GM19468 (cell line): ENCODE measurements around the gene NDFIP1.
"Not testable (repeated sequence)": the region's sequence is repeated elsewhere in the genome, so short reads cannot be mapped to it uniquely, and the experiment has no call there.

Source experiments
- ATAC-seq: cut with Tn5 transposase; IDR thresholded peaks from one replicate; pipeline ENCODE4 v1.9.1; 2021; ENCODE audit warnings: mild to moderate bottlenecking, moderate library complexity, moderate number of reproducible peaks; ENCODE audit not compliant: unreplicated experiment; ENCODE audit errors: extremely low read depth

Gene NDFIP1

DNA sequence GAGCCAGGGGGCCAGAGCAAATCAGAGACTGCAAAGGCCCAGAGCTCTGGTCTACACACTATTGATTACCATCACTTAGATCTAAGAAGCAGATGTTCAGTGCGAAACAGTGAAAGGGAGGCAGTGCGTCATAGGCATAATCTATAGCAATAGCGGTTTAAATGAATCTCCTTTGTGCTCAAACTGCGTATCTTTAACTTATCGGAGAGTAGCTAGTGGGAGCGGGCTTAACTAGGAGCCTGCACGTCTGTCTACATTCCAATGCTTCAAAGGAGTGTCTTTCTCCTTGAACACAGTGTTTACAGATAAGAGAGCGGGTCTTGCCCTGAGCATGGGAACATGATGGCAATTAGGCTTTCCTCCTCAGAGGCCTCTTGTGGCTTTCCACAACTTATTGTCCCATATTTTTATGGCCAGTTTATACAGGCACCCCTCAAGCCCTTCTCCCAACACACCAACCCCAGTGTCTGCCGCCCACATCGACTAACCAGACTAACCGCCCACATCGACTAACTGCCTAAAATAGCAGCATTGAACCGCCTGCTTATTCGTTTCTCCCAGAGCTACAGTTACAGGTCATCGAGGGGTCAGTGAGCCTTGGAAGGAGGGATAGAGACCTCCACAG, 19.6 kb upstream of the NDFIP1 start:
- ATAC-seq: not testable (repeated sequence)

DNA sequence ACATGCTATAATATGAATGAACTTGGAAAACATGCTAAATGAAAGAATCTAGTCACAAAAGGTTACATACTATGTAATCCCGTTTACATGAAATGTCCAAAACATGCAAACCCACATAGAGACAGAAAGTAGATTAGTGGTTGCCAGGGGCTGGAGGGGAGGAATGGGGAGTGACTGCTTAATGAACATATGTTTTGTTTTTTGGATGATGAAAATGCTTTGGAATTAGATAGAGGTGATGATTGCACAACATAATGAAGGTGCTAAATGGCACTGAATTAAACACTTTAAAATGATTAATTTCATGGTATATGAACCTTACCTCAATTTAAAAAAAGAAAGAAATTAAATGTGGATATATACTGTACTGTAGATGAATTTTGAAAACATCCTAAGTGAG, 17.6 kb upstream of the NDFIP1 start:
- ATAC-seq: no peak

DNA sequence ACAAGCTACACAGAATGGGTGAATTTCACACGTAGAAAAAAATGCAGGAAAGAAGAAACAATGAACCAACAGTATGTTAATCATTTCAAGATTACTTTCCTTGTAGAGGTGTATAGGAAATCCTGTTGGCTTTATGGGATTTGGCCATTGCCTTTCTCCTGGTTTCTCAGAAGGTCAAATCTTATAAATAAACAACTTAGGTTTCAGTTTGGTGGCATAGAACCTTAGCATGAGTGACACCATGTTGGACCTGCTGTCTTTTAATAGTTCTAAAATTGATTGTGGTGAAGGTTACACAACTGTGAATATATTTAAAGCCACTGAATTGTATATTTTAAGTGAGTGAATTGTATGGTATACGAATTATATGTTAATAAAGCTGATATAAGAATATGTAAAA, 16.7 kb upstream of the NDFIP1 start:
- no peak for ATAC-seq

DNA sequence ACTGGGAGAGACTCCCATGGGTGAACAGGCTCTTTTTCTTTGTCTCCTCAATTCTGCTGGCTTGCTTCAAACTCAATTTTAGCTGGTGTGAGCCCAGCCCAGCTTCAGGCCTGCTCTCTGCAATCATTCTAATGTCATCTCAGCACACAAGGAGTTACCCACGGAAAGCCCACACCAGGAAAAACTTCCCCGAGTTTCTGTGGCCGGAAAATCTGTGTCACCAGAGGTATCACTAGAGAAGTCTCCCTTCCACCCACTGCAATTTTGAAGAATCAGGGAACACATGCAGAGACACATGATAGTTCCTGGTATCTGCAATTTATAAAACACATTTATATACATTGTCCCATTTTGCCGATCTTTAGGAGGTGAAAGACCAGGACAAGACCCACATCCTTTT, 13.5 kb upstream of the NDFIP1 start:
- ATAC-seq: no peak

DNA sequence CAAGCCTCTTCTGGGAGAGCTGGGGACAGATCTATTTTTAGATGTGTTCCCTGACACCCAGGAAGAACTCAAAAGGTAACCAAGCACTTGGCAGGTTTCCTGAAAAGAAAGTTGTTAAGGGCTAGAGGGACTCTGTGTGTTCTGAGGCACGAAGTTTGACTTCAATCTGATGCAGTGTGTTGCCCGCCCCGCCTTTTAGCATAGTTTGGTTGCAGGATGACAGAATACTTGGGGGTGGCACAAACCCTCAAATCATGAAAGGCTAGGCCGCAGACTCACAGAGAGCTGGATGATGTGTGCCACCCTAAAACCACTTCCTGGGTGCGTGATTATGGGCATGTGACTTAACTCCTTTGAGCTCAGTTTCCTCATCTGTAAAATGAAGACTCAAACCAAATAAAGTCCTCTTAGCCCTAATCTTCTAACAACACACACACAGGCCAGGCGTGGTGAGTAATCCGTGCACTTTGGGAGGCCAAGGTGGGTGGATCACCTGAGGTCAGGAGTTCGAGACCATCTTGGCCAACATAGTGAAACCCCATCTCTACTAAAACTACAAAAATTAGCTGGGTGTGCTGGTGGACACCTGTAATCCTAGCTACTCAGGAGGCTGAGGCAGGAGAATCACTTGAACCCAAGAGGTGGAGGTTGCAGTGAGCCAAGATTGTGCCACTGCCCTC, 12.8 kb upstream of the NDFIP1 start:
- no peak for ATAC-seq

DNA sequence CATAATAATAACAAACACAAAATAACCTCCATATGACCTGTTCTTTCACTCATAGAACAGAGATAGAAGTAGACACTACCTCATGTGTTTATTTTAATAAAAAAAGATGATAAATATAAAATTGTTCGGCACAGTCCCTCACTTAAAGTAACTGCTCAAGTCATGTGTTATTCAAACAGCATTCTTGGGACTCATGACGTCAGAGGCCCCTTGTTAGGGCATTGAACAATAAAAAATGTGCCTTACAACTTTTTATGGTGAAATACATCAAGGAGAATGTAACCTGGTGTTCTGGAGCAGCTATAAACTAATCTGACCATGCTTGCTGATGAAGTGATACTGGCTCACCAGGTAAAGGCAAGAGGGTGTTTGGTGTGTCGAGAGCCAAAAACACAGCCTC, 12.2 kb upstream of the NDFIP1 start:
- ATAC-seq: no peak

DNA sequence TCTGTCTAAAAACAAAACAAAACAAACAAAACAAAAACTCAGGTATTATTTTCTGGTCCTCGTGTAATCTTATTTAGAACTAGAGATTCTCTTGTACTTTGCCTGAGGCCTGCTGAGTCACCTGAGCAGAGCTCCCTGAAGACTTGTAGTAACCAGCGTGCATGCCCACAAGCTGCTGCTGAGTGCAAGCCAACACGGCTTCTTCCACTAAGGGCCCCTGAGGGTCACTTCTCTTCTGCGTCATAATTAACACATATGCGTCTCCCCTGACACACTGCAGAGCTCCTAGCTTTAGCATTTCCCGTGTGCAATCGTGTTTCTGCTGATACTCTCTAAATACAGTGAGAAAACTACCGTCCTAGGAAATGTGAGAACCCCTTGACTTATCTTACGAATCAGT, 10.9 kb upstream of the NDFIP1 start:
- ATAC-seq: no peak

DNA sequence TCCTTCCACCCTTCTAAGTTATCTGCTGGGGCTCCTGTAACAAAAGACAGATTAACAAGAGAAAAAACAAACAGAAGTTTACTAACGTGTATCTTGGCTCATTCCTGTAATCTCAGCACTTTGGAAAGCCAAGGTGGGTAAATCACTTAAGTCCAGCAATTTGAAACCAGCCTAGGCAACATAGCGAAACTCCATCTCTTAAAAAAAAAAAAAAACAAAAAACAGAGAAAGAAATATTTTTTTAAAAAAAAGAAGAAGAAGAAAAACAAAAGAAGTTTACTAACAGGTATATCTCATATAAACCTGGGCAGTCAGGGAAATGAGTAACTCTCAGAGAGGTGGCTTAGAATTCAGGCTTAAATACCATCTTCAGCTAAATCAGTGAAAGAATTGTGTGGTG, 10.3 kb upstream of the NDFIP1 start:
- no peak for ATAC-seq

DNA sequence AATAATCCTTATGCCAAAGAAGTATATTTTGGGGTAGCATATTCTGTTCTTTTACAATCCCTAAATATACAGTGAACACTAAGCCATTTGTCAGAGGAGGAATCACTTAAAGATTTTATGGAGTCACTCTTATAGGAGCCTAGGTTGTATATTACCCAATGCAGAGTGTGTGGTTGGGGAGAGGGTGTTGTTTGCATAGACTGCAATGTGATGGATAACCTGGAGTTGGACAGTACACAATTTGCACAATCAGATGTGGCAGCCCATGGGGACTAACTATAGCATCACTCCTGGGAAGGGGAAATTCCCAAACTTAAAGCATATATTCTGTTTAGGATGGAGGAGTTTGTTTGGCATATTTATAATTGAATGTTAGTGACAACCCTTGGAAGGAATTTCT, 9.6 kb upstream of the NDFIP1 start:
- ATAC-seq: no peak

DNA sequence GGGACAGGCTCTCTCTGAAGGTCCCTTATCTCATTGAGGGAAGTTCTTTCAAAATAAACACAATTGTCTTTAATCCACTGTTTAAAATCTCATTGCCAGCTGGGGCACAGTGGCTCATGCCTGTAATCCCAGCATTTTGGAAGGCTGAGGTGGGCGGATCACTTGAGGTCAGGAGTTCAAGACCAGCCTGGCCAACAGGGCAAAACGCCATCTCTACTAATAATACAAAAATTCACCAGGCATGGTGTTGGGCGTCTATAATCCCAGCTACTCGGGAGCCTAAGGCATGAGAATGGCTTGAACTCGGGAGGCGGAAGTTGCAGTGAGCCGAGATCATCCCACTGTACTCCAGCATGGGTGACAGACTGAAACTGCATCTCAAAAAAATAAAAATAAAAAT, 8.3 kb upstream of the NDFIP1 start:
- ATAC-seq: no peak

DNA sequence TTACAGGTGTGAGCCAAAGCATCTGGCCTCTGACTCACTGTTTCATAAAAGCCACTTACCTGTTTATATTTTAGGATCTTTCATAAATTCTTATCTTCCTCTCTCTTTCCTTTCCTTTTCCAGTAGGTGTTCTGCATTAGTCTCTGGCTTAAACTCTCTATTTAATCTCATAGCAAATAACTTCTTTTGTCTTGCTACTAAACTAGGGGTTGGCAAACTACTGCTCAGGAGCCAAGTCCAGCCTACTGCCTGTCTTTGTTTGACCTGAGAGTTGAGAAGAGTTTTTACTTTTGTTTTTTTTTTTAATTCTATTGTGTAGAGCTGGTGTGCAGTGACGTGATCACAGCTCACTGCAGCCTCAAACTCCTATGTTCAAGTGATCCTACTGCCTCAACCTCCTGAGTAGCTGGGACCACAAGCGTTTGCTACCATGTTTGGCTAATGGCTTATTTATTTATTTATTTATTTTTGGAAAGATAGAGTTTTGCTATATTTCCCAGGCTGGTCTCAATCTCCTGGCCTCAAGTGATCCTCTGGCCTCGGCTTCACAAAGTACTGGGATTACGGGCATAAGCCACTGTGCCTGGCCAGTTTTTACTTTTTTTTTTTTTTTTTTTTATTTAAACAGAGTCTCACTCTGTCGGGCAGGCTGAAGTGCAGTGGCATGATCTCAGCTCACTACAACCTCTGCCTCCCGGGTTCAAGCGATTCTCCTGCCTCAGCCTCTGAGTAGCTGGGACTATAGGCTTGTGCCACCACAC, 5.4 kb upstream of the NDFIP1 start:
- no peak for ATAC-seq

DNA sequence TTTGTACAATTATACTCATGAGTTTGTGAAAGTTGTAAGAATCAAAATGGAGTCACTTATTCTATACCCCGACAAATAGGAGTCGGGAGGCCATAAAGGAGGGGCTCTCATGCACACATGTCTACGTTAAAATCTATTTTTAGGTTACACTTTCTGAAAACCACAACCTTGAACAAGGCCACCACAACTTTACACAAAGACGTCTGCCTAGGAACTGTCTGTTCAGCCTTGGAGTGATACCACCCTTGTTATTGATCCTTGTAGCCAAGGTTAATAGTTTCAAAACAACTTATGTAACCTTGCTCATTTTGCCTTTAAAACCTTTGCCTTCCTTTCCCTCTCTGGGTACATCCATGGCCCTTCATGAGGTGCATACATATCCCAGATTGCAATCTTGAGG, 4.1 kb upstream of the NDFIP1 start:
- no peak for ATAC-seq

DNA sequence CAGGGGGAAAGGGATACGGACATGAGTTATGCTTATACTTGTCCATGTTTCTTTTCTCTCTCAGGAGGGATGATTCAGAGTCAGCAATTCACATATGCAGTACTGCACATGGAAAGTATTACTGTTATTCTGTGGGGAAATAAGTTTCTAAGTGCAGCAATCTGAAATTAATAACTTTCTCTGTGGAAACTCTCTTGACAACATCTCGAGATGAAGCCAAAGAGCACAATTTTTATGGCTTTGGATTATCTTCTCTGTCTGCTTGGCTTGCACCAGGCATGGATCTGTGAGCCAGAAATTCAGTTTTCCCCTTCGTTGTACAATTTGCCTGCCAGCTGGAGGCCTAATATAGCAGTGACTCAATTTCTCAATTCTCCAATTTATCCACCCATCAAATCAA, 2.5 kb upstream of the NDFIP1 start:
- ATAC-seq: no peak

DNA sequence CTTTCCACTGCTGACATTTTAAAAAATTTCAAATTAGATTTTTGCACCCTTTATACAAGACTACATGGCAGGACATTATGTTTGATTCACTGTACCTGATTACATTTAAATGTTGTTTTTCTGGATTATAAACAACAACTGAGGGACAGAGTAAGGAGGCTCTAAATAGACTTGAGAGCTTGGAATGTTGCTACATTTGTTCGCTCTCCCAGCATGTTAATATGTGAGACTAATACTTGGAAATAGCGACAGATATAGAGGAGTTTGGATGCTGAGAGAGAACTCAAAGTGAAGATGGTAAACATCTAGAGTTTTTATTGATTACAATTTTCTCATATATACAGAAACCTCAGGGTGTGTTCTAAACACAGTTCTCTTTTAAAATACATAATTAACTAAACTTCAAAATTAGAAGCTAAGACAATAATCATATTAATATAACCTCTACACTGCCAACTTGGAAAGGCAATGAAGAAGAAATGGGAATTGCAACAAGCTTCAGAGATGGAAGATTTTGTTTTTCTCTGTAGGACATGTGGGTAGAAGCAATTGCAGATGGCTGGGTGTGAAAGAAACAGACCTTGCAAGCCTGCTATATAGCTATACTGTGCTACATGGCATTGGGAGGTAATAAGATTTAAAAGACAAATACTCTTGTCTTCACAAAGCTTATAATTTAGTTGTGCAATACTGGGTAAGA, 1.4 kb upstream of the NDFIP1 start:
- no peak for ATAC-seq

DNA sequence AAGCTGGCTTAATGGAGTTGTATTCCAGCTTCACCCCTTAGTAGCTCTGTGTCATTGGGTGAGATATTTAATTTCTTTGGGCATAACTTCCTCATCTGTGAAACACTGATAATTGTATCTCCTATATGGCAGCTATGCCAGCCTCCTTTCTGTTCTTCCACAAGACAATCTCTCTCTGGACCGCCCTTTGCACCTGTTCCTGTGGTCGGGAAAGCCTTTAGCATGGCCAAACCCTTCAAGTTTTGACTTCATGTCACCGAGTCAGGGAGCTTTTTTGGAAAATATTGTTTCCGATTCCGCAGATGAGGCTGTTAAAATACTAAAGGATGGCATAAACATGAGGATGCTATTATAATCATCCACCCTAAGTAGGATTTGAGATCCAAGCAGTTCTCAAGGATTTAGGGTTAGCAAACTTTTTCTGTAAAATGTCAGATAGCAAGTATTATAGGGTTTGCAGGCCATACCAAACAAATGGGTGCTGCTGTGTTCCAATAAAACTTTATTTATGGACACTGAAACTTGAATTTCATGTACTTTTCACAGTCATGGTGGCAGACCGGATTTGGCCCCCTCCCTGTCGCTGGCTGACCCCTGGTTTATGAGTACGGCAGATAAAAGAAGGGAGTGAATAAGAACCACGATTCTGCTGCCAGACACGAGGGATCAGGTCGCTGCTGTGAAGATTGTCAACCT, 695 bp upstream of the NDFIP1 start:
- no peak for ATAC-seq

DNA sequence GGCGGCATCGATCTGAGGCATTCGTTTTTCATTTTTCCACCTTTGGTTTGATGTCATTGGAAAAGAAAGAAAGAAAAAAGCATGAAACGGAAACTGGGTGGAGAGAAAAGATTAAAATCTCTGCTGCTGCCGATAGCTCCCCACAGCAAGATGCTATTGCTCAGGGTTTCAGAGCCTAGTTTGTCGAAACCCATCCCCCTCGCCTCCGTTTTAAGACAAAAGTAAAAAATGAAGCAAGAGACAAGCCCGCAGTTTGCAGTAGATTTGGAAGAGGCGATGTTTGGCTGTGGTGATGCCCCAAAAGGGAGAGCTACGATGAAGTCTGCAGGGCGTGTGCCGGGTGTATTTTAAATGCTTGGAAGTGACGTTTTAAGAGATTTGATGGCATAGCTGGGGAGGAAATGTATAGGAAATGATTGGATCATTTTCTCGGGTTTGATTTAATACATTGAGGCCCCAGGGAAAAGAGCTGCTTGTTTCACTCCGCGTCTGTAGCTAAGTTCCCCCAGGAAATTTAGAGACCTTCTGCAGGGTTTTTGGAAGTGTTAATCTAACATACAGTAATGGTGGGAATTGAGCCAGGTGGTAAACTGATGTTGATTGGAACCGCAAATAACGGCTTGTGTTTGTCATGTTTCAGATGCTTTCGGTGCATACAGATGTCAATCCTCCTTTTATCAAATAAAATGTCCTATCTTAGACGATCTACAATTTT, 909 bp downstream of the NDFIP1 start:
- no peak for ATAC-seq

DNA sequence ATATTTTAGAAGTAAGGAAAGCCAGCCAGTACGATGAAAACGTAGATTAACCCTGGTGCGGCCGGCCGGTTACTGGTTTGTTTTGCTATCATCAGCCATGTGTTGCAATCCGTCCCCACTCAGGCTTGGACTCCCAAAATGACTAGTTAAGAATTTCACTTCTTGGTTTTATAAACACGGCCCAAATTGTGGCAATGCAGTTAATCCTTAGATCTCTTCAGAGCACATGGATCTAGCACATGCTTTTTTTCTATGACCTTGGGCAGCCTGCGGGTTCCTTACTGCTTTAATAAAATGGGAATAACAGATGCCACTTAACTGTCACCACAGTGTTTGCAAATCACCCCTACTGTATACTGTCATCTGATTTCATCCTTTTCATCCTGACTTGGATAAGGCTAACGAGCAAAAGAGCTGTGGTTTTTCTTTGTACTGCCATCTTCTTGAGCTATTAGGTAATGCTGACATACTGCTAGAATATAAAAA, 1.5 kb downstream of the NDFIP1 start:
- no peak for ATAC-seq

DNA sequence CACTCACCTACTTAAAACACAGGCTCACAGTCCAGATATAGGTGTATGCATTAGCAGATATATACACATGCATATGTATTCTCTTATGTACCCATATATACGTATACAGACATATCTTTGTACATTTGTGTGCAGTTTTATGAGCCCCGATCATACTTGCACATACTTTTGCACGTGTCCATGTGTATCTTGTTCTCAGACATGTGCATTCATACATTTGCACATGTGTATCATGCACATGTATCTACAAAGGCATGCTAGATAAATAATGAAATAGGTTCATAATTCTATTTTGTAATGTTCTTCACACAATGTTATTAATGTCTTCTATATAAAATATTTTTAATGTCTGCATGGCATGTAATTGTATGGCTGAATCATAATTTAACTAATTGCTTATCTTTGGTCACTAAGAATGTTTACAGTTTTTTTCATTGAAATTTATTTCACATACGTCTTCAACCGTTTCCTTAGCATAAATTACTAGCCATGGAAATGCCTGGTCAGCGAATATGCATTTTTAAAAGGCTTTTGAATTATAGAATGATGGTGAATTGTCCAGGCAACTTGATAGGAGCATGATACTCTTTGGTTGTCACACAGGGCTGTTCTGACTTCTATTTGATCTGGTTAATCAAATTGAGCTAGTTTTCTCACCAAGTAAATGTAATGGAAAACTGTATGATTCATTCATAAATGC, 2.6 kb downstream of the NDFIP1 start:
- no peak for ATAC-seq

DNA sequence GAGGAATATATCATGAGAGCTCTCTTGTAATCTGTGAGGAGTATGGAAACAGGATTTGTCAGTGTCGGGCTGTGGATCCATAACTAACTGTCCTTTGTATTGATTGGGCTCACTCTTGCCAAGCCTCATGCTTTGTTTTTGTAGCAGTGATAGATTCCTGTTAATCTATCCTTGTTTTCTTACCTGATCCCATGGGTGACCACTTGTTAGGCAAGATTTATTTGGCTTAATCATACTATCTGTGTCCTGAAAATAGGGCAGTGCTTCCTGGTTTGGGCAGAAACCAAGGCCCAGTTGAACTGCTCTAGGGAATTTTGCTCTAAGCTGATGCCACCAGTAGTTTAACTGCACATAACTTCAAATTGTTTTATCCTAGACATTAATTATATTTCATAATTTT, 6.1 kb downstream of the NDFIP1 start:
- ATAC-seq: no peak
